MM.1S (cell line): ENCODE data around the gene CPNE2.
"Not testable (repeated sequence)": the region's sequence is repeated elsewhere in the genome, so short reads cannot be mapped to it uniquely, and the experiment has no call there.

Source experiments
- DNase-seq: peaks from one replicate; pipeline ENCODE4 v3.0.0-alpha.2; 2015
- H2AFZ ChIP-seq: fragments of 300-600 bp; sonication (generic); 2 replicates; pipeline ENCODE4 v1.6.0; 2016; ENCODE audit warnings: antibody characterized with exemption, low read length
- H3F3A ChIP-seq: fragments of 300-600 bp; sonication (generic); 2 replicates; pipeline ENCODE4 v1.6.1; 2016; ENCODE audit warnings: mild to moderate bottlenecking, antibody characterized with exemption, low read length, moderate library complexity, mixed read lengths; ENCODE audit not compliant: insufficient read depth
- H3K27ac ChIP-seq: fragments of 300-600 bp; sonication (generic); 2 replicates; pipeline ENCODE4 v1.5.1; 2016; ENCODE audit warnings: mild to moderate bottlenecking, low read length
- H3K27me3 ChIP-seq: fragments of 300-600 bp; sonication (generic); replicated peaks from 2 replicates; pipeline ENCODE4 v1.6.0; 2016; ENCODE audit warnings: low read length; ENCODE audit not compliant: insufficient read depth
- H3K36me3 ChIP-seq: fragments of 300-600 bp; sonication (generic); replicated peaks from 2 replicates; pipeline ENCODE4 v1.6.1; 2016; ENCODE audit warnings: mild to moderate bottlenecking, low read length, mixed read lengths; ENCODE audit not compliant: insufficient read depth
- H3K4me1 ChIP-seq: fragments of 300-600 bp; sonication (generic); 2 replicates; pipeline ENCODE4 v1.6.1; 2016; ENCODE audit warnings: low read length, mixed read lengths
- H3K4me2 ChIP-seq: fragments of 300-600 bp; sonication (generic); 2 replicates; pipeline ENCODE4 v1.6.0; 2016; ENCODE audit warnings: low read depth, low read length
- H3K4me3 ChIP-seq: fragments of 300-600 bp; sonication (generic); 2 replicates; pipeline ENCODE4 v1.5.1; 2016; ENCODE audit warnings: low read length, mixed read lengths
- H3K79me2 ChIP-seq: fragments of 300-600 bp; sonication (generic); 2 replicates; pipeline ENCODE4 v1.6.1; 2016; ENCODE audit warnings: mixed run types, low read length, mixed read lengths
- H3K9ac ChIP-seq: fragments of 300-600 bp; sonication (generic); 2 replicates; pipeline ENCODE4 v1.6.1; 2016; ENCODE audit warnings: low read length, mixed read lengths
- H3K9me2 ChIP-seq: fragments of 300-600 bp; sonication (generic); replicated peaks from 2 replicates; pipeline ENCODE4 v1.6.1; 2016; ENCODE audit warnings: mild to moderate bottlenecking, low read length, mixed read lengths; ENCODE audit not compliant: insufficient read depth
- H3K9me3 ChIP-seq: fragments of 300-600 bp; sonication (generic); replicated peaks from 2 replicates; pipeline ENCODE4 v1.6.1; 2016; ENCODE audit warnings: mild to moderate bottlenecking, low read length, mixed read lengths; ENCODE audit not compliant: insufficient read depth
- H4K20me1 ChIP-seq: fragments of 300-600 bp; sonication (generic); 2 replicates; pipeline ENCODE4 v1.6.1; 2016; ENCODE audit warnings: mild to moderate bottlenecking, low read length, moderate library complexity, mixed read lengths; ENCODE audit not compliant: insufficient read depth
- CTCF ChIP-seq: fragments of 300-600 bp; sonication (generic); IDR thresholded peaks from 2 replicates; pipeline ENCODE4 v1.5.1; 2016; ENCODE audit warnings: antibody characterized with exemption, low read length, mixed read lengths
- EZH2 ChIP-seq: fragments of 300-600 bp; sonication (generic); optimal IDR thresholded peaks from 2 replicates; pipeline ENCODE3; 2017; ENCODE audit warnings: low read depth, mild to moderate bottlenecking, antibody characterized with exemption, low read length, mixed read lengths
- EZH2phosphoT487 ChIP-seq: fragments of 300-600 bp; sonication (generic); IDR thresholded peaks from 2 replicates; pipeline ENCODE4 v1.6.1; 2018; ENCODE audit warnings: antibody characterized with exemption, low read length

Gene CPNE2

GRCh38 chr16:57188711-57189002 lies 96.3 kb downstream of the CPNE2 start:
- Histone ChIP-seq H2AFZ (no peak overlapping the region), H3K4me1 (peaks cover 26% of the 10 kb centered on the region), H3K36me3 (no peaks in the 10 kb centered on the region), H3K27ac (no peak overlapping the region), H4K20me1 (no peaks in the 10 kb centered on the region), H3F3A (peaks cover 19% of the 10 kb centered on the region), H3K9ac (no peak overlapping the region), H3K79me2 (peaks cover 91% of the 10 kb centered on the region), H3K9me2 (no peaks in the 10 kb centered on the region), H3K4me2 (no peak overlapping the region), H3K9me3 (no peaks in the 10 kb centered on the region), H3K4me3 (no peak overlapping the region), H3K27me3 (no peaks in the 10 kb centered on the region)
- DNase-seq, result no peak
- TF ChIP-seq EZH2phosphoT487, result no peak
- no peak for TF ChIP-seq EZH2
- no peak for TF ChIP-seq CTCF

GRCh38 chr16:57189527-57189926 lies 97.1 kb downstream of the CPNE2 start:
- not testable (repeated sequence) for H3K9me2 ChIP-seq, H3K9ac ChIP-seq, H3K27ac ChIP-seq, H3K27me3 ChIP-seq, H4K20me1 ChIP-seq, H3K4me2 ChIP-seq, H3K4me3 ChIP-seq, H3K9me3 ChIP-seq, DNase-seq, H3K36me3 ChIP-seq, H2AFZ ChIP-seq
- peaks cover 91% of the 10 kb centered on the region for H3K79me2 ChIP-seq
- H3K4me1 ChIP-seq, result peaks cover 23% of the 10 kb centered on the region
- peaks cover 19% of the 10 kb centered on the region for H3F3A ChIP-seq

GRCh38 chr16:57190136-57190535 lies 97.8 kb downstream of the CPNE2 start:
- no peaks in the 10 kb centered on the region for H3K9me2 ChIP-seq
- H3K36me3 ChIP-seq, result no peaks in the 10 kb centered on the region
- no peaks in the 10 kb centered on the region for H3K27me3 ChIP-seq
- H3K4me2 ChIP-seq, result no peak overlapping the region
- H3K27ac ChIP-seq, result no peak overlapping the region
- no peak for TF ChIP-seq EZH2phosphoT487
- no peak for TF ChIP-seq EZH2
- no peak for TF ChIP-seq CTCF
- DNase-seq, result no peak
- H3K4me3 ChIP-seq, result no peak overlapping the region
- peaks cover 89% of the 10 kb centered on the region for H3K79me2 ChIP-seq
- no peaks in the 10 kb centered on the region for H4K20me1 ChIP-seq
- no peak overlapping the region for H3K9ac ChIP-seq
- no peak overlapping the region for H2AFZ ChIP-seq
- H3K9me3 ChIP-seq, result no peaks in the 10 kb centered on the region
- H3K4me1 ChIP-seq, result peaks cover 22% of the 10 kb centered on the region; the same call in 1 of the 2 replicates
- peaks cover 19% of the 10 kb centered on the region for H3F3A ChIP-seq

- Histone ChIP-seq H2AFZ (no peak overlapping the region), H3K4me1 (peaks cover 22% of the 10 kb centered on the region; the same call in 1 of the 2 replicates), H3K9me3 (no peaks in the 10 kb centered on the region), H3K36me3 (no peaks in the 10 kb centered on the region), H4K20me1 (no peaks in the 10 kb centered on the region), H3K9me2 (no peaks in the 10 kb centered on the region), H3K27ac (no peak overlapping the region), H3K9ac (no peak overlapping the region), H3K4me3 (no peak overlapping the region), H3F3A (peaks cover 19% of the 10 kb centered on the region), H3K27me3 (no peaks in the 10 kb centered on the region), H3K79me2 (peaks cover 91% of the 10 kb centered on the region), H3K4me2 (no peak overlapping the region)
- TF ChIP-seq CTCF, result no peak
- TF ChIP-seq EZH2, result no peak
- TF ChIP-seq EZH2phosphoT487, result no peak
- no peak for DNase-seq
Observed at GRCh38 chr16:57191056-57191571, 98.7 kb downstream of the CPNE2 start.
